Epidermal melanocyte (primary cell): Measurements from ENCODE around the gene SLIT2.

Source experiments
- DNase-seq: peaks from one replicate; pipeline ENCODE4 v3.0.0; 2011; ENCODE audit warnings: low spot score; ENCODE audit not compliant: insufficient read length

SLIT2 gene

GRCh38 chr4:20265726-20266125 is 14.0 kb downstream of the SLIT2 start:
- no peak for DNase-seq

- DNase-seq, result no peak
These were observed 14.7 kb downstream of the SLIT2 start for GRCh38 chr4:20266215-20267082.

GRCh38 chr4:20268028-20268427 is 16.3 kb downstream of the SLIT2 start:
- DNase-seq, result no peak

GRCh38 chr4:20269320-20269719 is 17.6 kb downstream of the SLIT2 start:
- no peak for DNase-seq

GRCh38 chr4:20271950-20272349 is 20.2 kb downstream of the SLIT2 start:
- DNase-seq, result no peak

GRCh38 chr4:20272411-20272872 is 20.7 kb downstream of the SLIT2 start:
- DNase-seq, result no peak

GRCh38 chr4:20273793-20274192 is 22.1 kb downstream of the SLIT2 start:
- no peak for DNase-seq

- DNase-seq, result no peak
These were observed 25.1 kb downstream of the SLIT2 start for GRCh38 chr4:20276848-20277247.

- no peak for DNase-seq
These were observed 26.5 kb downstream of the SLIT2 start for GRCh38 chr4:20278195-20278594.

GRCh38 chr4:20279381-20279780 is 27.7 kb downstream of the SLIT2 start:
- no peak for DNase-seq

- no peak for DNase-seq
These were observed 29.7 kb downstream of the SLIT2 start for GRCh38 chr4:20281453-20281852.

- no peak for DNase-seq
These were observed 31.3 kb downstream of the SLIT2 start for GRCh38 chr4:20283039-20283438.

GRCh38 chr4:20284990-20285389 is 33.3 kb downstream of the SLIT2 start:
- no peak for DNase-seq

GRCh38 chr4:20287246-20287645 is 35.5 kb downstream of the SLIT2 start:
- DNase-seq, result no peak

- no peak for DNase-seq
These were observed 36.4 kb downstream of the SLIT2 start for GRCh38 chr4:20288047-20288650.

- DNase-seq, result no peak
These were observed 37.3 kb downstream of the SLIT2 start for GRCh38 chr4:20288846-20289512.

GRCh38 chr4:20289782-20290181 is 38.1 kb downstream of the SLIT2 start:
- no peak for DNase-seq

- DNase-seq, result no peak
These were observed 41.0 kb downstream of the SLIT2 start for GRCh38 chr4:20292739-20293138.

- DNase-seq, result no peak
These were observed 45.6 kb downstream of the SLIT2 start for GRCh38 chr4:20297261-20297660.

- no peak for DNase-seq
These were observed 46.1 kb downstream of the SLIT2 start for GRCh38 chr4:20297783-20298182.

GRCh38 chr4:20298455-20298854 is 46.8 kb downstream of the SLIT2 start:
- DNase-seq, result no peak

- no peak for DNase-seq
These were observed 47.3 kb downstream of the SLIT2 start for GRCh38 chr4:20298986-20299385.
